DOHH2 (cell line): ENCODE results near the gene KNDC1.

Experiments used
- CTCF ChIP-seq: fragments of 200-600 bp; sonication (generic); IDR thresholded peaks from one replicate; pipeline ENCODE4 v1.5.1; 2014; ENCODE audit warnings: antibody characterized with exemption, mild to moderate bottlenecking, low read depth, low read length; ENCODE audit not compliant: poor library complexity, severe bottlenecking
- EZH2phosphoT487 ChIP-seq: fragments of 200-600 bp; sonication (generic); IDR thresholded peaks from 2 replicates; pipeline ENCODE4 v1.6.1; 2017; ENCODE audit warnings: borderline replicate concordance, mild to moderate bottlenecking, antibody characterized with exemption, low read length, moderate library complexity, mixed read lengths

GRCh38 chr10:133258818-133259601 is 99.0 kb downstream of the KNDC1 start:
- TF ChIP-seq CTCF (no peak), EZH2phosphoT487 (no peak)
